ENCODE measurements around the gene C11orf86. TPM values are rescaled to one million over a fixed set of nuclear protein-coding genes. Genes with fewer than 3 reads are reported as not detected.
"Not testable (repeated sequence)": the region's sequence is repeated elsewhere in the genome, so short reads cannot be mapped to it uniquely, and the experiment has no call there.

The C11orf86 gene
- total RNA-seq, 4 donors from 2014 or later, result not detected

DNA sequence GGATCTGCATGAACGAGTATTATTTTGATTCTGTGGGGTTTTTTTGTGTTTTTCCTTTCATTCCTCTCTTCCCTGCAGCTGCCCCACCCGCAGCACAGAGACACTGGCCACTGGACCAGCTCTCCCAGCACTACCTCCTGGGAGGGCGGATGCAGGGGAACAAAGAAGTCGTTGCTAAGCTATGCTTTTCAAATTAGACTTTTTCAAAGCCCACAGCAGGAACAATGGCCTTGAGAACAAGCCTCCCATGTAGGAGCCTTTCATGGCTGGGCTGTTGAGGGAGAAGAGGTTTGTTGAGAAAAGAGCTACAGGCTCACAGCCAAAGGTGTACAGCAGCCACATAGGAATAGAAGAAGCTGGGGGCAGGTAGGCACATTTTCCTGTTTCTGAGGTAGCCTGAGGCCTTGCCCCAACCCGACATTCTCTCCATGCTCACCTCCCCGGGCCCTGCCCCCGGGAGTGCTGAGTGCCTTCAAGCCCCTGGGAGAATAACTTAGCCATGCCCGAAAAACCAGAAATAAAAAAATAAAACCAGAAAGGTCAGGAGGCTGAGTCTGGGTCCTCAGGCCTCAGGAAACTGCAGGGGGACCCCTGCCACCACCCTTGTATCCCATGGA, 27.3 kb downstream of the C11orf86 start:
- Histone ChIP-seq H3K4me1 (no peaks in the 10 kb centered on the region), H3K27me3 (no peaks in the 10 kb centered on the region), H3K9me3 (no peaks in the 10 kb centered on the region), H3K36me3 (no peaks in the 10 kb centered on the region), H3K4me3 (no peak overlapping the region), H3K27ac (replicated peaks in 1 of 4) (no peak overlapping the region)
- 62% methylated on average over 8 of the region's 8 CpGs for WGBS
- intact Hi-C loops (cut with DNase I), result no loop called here
- no peak for DNase-seq (ENCODE audit: extremely low spot score)
- TF ChIP-seq POLR2A (IDR thresholded peaks at IDR 0.05; ENCODE audit: low read depth), result no peak
- no peak for TF ChIP-seq EP300 (IDR thresholded peaks at IDR 0.05)
- TF ChIP-seq POLR2AphosphoS5 (IDR thresholded peaks at IDR 0.05), result no peak
- TF ChIP-seq, protein P1, sequence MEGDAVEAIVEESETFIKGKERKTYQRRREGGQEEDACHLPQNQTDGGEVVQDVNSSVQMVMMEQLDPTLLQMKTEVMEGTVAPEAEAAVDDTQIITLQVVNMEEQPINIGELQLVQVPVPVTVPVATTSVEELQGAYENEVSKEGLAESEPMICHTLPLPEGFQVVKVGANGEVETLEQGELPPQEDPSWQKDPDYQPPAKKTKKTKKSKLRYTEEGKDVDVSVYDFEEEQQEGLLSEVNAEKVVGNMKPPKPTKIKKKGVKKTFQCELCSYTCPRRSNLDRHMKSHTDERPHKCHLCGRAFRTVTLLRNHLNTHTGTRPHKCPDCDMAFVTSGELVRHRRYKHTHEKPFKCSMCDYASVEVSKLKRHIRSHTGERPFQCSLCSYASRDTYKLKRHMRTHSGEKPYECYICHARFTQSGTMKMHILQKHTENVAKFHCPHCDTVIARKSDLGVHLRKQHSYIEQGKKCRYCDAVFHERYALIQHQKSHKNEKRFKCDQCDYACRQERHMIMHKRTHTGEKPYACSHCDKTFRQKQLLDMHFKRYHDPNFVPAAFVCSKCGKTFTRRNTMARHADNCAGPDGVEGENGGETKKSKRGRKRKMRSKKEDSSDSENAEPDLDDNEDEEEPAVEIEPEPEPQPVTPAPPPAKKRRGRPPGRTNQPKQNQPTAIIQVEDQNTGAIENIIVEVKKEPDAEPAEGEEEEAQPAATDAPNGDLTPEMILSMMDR (IDR thresholded peaks at IDR 0.05), result no peak

DNA sequence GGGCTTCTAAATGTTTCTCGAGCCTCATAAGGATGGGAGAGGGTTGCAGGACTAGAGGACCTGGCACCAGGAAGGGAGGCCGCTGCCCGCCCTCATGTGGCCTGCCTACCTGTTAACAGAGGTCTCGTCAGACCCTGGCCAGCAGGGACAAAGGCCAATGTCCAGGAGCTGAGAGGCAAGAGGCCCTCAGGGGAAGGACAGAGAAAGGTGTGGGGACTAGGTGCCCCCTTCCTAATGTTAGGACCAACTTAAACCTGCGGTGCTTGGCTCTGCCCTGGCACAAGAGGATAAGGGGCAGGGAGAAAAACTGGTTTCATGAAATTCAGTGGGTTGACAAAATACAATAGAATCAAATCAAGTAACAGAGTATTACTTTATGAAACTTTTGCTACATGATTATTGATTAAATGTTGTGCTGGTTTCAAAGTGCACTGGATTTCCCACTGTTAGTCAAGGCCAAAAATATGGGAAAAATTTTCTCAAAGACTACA, 27.9 kb downstream of the C11orf86 start:
- WGBS, result 92% methylated on average over 5 of the region's 5 CpGs
- Histone ChIP-seq H3K9me3 (no peaks in the 10 kb centered on the region), H3K27ac (replicated peaks in 1 of 4) (no peak overlapping the region), H3K4me1 (no peaks in the 10 kb centered on the region), H3K36me3 (no peaks in the 10 kb centered on the region), H3K4me3 (no peak overlapping the region), H3K27me3 (no peaks in the 10 kb centered on the region)
- intact Hi-C loops (cut with DNase I), result no loop called here
- no peak for DNase-seq (ENCODE audit: extremely low spot score)
- TF ChIP-seq POLR2AphosphoS5 (IDR thresholded peaks at IDR 0.05), result no peak
- TF ChIP-seq POLR2A (IDR thresholded peaks at IDR 0.05; ENCODE audit: low read depth), result no peak
- no peak for TF ChIP-seq EP300 (IDR thresholded peaks at IDR 0.05)
- TF ChIP-seq, protein P1 (IDR thresholded peaks at IDR 0.05), result no peak

DNA sequence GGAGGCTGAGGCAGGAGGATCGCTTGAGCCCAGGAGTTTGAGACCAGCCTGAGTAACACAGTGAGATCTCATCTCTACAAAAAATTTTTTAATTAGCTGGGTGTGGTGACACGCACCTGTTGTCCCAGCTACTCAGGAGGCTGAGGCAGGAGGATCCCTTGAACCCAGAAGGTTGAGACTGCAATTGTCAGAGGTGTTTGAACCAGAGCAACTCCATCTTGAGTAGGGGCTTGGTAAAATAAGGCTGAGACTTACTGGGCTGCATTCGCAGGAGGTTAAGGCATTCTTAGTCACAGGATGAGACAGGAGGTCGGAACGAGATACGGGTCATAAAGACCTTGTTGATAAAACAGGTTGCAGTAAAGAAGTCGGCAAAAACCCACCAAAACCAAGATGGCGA, 30.1 kb downstream of the C11orf86 start:
- WGBS, result 94% methylated on average over 8 of the region's 8 CpGs
- intact Hi-C loops (cut with DNase I); DNase-seq (ENCODE audit: extremely low spot score); H3K4me3 ChIP-seq; H3K9me3 ChIP-seq; H3K27ac ChIP-seq (replicated peaks in 1 of 4); H3K4me1 ChIP-seq; H3K36me3 ChIP-seq; H3K27me3 ChIP-seq: not testable (repeated sequence)

DNA sequence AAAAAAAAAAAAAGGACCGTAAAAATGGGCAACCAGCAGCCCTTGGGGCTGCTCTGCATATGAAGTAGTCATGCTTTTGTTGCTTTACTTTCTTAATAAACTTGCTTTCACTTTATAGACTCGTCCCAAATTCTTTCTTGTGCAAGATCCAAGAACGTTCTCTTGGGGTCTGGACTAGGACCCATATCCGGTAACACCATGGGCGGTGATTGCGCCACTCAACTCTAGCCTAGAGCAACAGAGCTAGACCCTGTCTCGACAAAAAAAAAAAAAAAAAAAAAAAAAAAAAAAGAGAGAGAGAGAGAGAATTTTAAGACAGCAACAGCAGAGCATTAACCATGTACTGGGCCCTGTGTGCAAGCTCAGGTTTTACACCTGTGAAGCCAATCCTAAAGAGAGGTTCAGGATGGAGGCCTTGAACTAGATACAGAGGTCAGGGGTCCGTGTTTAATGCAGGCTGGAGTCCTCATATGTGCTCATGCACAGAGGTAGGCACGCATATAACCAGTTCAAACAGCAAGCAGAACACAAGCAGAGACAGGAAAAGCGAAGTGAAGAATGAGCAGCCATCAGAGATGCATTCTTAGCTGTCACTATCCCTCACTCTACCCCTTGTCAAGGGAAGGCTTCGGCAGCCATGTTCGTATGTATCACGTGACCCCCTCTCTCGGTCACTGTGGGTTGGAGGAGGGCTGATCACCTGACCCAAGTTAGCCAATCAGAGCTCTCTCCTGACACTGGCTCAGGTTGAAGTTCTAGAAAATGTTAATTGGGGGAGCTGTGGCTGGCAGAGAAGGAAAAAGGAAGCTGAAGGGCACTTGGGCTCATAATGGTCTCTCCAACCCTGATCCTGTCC, 31.2 kb downstream of the C11orf86 start:
- 84% methylated on average over 14 of the region's 14 CpGs for WGBS
- Histone ChIP-seq H3K27me3 (no peaks in the 10 kb centered on the region), H3K27ac (replicated peaks in 1 of 4) (no peak overlapping the region), H3K9me3 (no peaks in the 10 kb centered on the region), H3K36me3 (no peaks in the 10 kb centered on the region), H3K4me1 (no peaks in the 10 kb centered on the region), H3K4me3 (no peak overlapping the region)
- no peak for DNase-seq (ENCODE audit: extremely low spot score)
- intact Hi-C loops (cut with DNase I), result no loop called here
- no peak for TF ChIP-seq POLR2AphosphoS5 (IDR thresholded peaks at IDR 0.05)
- TF ChIP-seq EP300 (IDR thresholded peaks at IDR 0.05), result no peak
- TF ChIP-seq, protein P1 (IDR thresholded peaks at IDR 0.05), result no peak
- no peak for TF ChIP-seq POLR2A (IDR thresholded peaks at IDR 0.05; ENCODE audit: low read depth)

DNA sequence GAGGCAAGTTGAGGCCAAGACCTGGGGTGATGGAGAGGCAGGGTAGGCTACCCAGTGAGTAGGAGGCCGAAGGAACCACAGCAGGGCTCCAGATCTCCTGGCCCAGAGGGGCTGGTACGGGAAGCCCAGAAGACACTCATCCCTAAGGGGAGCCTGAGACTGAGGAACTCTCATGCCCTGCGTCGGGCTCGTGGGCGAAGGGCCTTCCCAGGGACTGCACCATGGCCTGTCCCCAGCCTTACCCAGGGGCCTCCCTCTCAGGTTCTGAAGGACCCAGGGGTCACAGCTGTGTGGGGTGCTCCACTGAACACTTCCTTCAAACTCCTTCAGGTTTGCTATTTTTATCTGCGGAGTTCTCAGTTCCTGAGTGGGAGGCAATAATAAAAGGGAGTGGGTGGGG, 32.0 kb downstream of the C11orf86 start:
- intact Hi-C loops (cut with DNase I), result no loop called here
- DNase-seq (ENCODE audit: extremely low spot score), result no peak
- no peak overlapping the region for H3K27ac ChIP-seq (replicated peaks in 1 of 4)
- no peaks in the 10 kb centered on the region for H3K9me3 ChIP-seq
- H3K4me3 ChIP-seq, result no peak overlapping the region
- H3K4me1 ChIP-seq, result no peaks in the 10 kb centered on the region
- H3K27me3 ChIP-seq, result no peaks in the 10 kb centered on the region
- WGBS, result 94% methylated on average over 7 of the region's 7 CpGs
- no peak for TF ChIP-seq EP300 (IDR thresholded peaks at IDR 0.05)
- TF ChIP-seq POLR2A (IDR thresholded peaks at IDR 0.05; ENCODE audit: low read depth), result no peak
- TF ChIP-seq POLR2AphosphoS5 (IDR thresholded peaks at IDR 0.05), result no peak
- TF ChIP-seq, protein P1 (IDR thresholded peaks at IDR 0.05), result no peak
- no peaks in the 10 kb centered on the region for H3K36me3 ChIP-seq
